Epithelial cell of proximal tubule (primary cell): ENCODE results near the gene CEBPA. TPM values are rescaled to one million over a fixed set of nuclear protein-coding genes. Genes with fewer than 3 reads are reported as not detected.

Source experiments
- total RNA-seq: library from RNA; depleted of rRNA; stranded (reverse); fragments of >200 nt; gene quantifications from 2 replicates; pipeline ENCODE4 v1.2.3, GENCODE V29; 2015

The CEBPA gene
- total RNA-seq, 1 donor from 2014 or later, result 2.9 TPM

Other genes starting within 250 kb of the CEBPA start
- 23.6 and 45.7 TPM in 2 replicates for gene RHPN2, start 237.6 kb downstream of the CEBPA start, total RNA-seq
- gene GPATCH1, start 221.4 kb downstream of the CEBPA start, total RNA-seq, result 8.9 and 13.3 TPM in 2 replicates
- not detected in 2 replicates for gene WDR88, start 170.4 kb downstream of the CEBPA start, total RNA-seq
- 26.3 and 26.9 TPM in 2 replicates for gene LRP3, start 108.2 kb downstream of the CEBPA start, total RNA-seq
- not detected in 2 replicates for gene SLC7A10, start 76.7 kb downstream of the CEBPA start, total RNA-seq
- gene CEBPG, start 71.2 kb upstream of the CEBPA start, total RNA-seq, result 19.3 and 23.1 TPM in 2 replicates
- 42.0 and 56.7 TPM in 2 replicates for gene PEPD, start 219.3 kb upstream of the CEBPA start, total RNA-seq